Neural cell (in vitro differentiated cells): ENCODE measurements around the gene IGF2BP3. TPM values are rescaled to one million over a fixed set of nuclear protein-coding genes. Genes with fewer than 3 reads are reported as not detected.

Experiments
- H2AFZ ChIP-seq: fragments of 200-600, 300-800 bp; sonication (generic), shearing (Covaris generic); 2 replicates; pipeline ENCODE4 v1.6.0; 2014; ENCODE audit warnings: low read depth, mild to moderate bottlenecking, antibody characterized with exemption, low read length, moderate library complexity
- H3F3A ChIP-seq: fragments of 200-600 bp; shearing (Covaris generic); 2 replicates; pipeline ENCODE4 v1.6.1; 2016; ENCODE audit warnings: mild to moderate bottlenecking, moderate library complexity, mixed read lengths, antibody characterized with exemption, low read length; ENCODE audit not compliant: insufficient read depth, poor library complexity, severe bottlenecking
- H3K27ac ChIP-seq: fragments of 200-600, 300-800 bp; sonication (generic), shearing (Covaris generic); 2 replicates; pipeline ENCODE4 v1.5.1; 2014; ENCODE audit warnings: mild to moderate bottlenecking, low read length, moderate library complexity
- H3K27me3 ChIP-seq: fragments of 300-800, 200-600 bp; sonication (generic), shearing (Covaris generic); 2 replicates; pipeline ENCODE4 v1.6.0; 2014; ENCODE audit warnings: mild to moderate bottlenecking, low read depth, low read length, moderate library complexity; ENCODE audit not compliant: insufficient read depth
- H3K36me3 ChIP-seq: fragments of 300-800, 200-600 bp; sonication (generic), shearing (Covaris generic); 2 replicates; pipeline ENCODE4 v1.5.1; 2014; ENCODE audit warnings: mild to moderate bottlenecking, antibody characterized with exemption, low read length, moderate library complexity; ENCODE audit not compliant: insufficient read depth
- H3K4me2 ChIP-seq: fragments of 300-800, 200-600 bp; sonication (generic), shearing (Covaris generic); 2 replicates; pipeline ENCODE4 v1.6.0; 2014; ENCODE audit warnings: mild to moderate bottlenecking, low read length
- H3K4me3 ChIP-seq: fragments of 300-800, 200-600 bp; sonication (generic), shearing (Covaris generic); 2 replicates; pipeline ENCODE4 v1.5.1; 2014; ENCODE audit warnings: mild to moderate bottlenecking, low read length, moderate library complexity
- H3K79me2 ChIP-seq: fragments of 200-600 bp; shearing (Covaris generic); replicated peaks from 2 replicates; pipeline ENCODE4 v1.6.0; 2014; ENCODE audit warnings: mild to moderate bottlenecking, low read length, moderate library complexity; ENCODE audit not compliant: insufficient read depth
- H3K9ac ChIP-seq: fragments of 300-800, 200-600 bp; sonication (generic), shearing (Covaris generic); 2 replicates; pipeline ENCODE4 v1.6.1; 2016; ENCODE audit warnings: mild to moderate bottlenecking, low read length, mixed read lengths
- H3K9me2 ChIP-seq: fragments of 200-600 bp; shearing (Covaris generic); 2 replicates; pipeline ENCODE4 v1.6.1; 2016; ENCODE audit warnings: mild to moderate bottlenecking, low read length, mixed read lengths; ENCODE audit not compliant: insufficient read depth
- H3K9me3 ChIP-seq: fragments of 200-600, 300-800 bp; sonication (generic), shearing (Covaris generic); 2 replicates; pipeline ENCODE4 v1.6.1; 2016; ENCODE audit warnings: mild to moderate bottlenecking, mixed run types, low read length, moderate library complexity, mixed read lengths
- H4K20me1 ChIP-seq: fragments of 200-600 bp; shearing (Covaris generic); 2 replicates; pipeline ENCODE4 v1.6.1; 2016; ENCODE audit warnings: mild to moderate bottlenecking, mixed run types; ENCODE audit not compliant: insufficient read depth
- EP300 ChIP-seq: fragments of 450-650 bp; conservative IDR thresholded peaks from 2 replicates; pipeline ENCODE4 v1.6.1; 2014; ENCODE audit warnings: antibody characterized with exemption, mild to moderate bottlenecking, moderate library complexity; ENCODE audit not compliant: poor library complexity, severe bottlenecking
- EZH2 ChIP-seq: fragments of 200-600, 300-800 bp; shearing (Covaris generic), sonication (generic); IDR thresholded peaks from 2 replicates; pipeline ENCODE4 v1.6.1; 2014; ENCODE audit warnings: antibody characterized with exemption, low read length, borderline replicate concordance, mild to moderate bottlenecking; ENCODE audit not compliant: insufficient read depth, poor library complexity, severe bottlenecking
- MXI1 ChIP-seq: fragments of 450-650 bp; conservative IDR thresholded peaks from 2 replicates; pipeline ENCODE4 v1.6.1; 2014; ENCODE audit warnings: antibody characterized with exemption, mild to moderate bottlenecking; ENCODE audit not compliant: poor library complexity, severe bottlenecking
- POLR2AphosphoS5 ChIP-seq: IDR thresholded peaks from 2 replicates; pipeline ENCODE4 v1.6.1; 2012
- RAD21 ChIP-seq: fragments of 450-650 bp; conservative IDR thresholded peaks from 2 replicates; pipeline ENCODE4 v1.6.1; 2014; ENCODE audit warnings: antibody characterized with exemption, mild to moderate bottlenecking, moderate library complexity
- SMC3 ChIP-seq: fragments of 450-650 bp; conservative IDR thresholded peaks from 2 replicates; pipeline ENCODE4 v1.6.1; 2014; ENCODE audit warnings: antibody characterized with exemption, mild to moderate bottlenecking, moderate library complexity; ENCODE audit not compliant: poor library complexity
- TAF1 ChIP-seq: IDR thresholded peaks from 2 replicates; pipeline ENCODE4 v1.6.1; 2012; ENCODE audit warnings: low read depth
- polyA plus RNA-seq: library from polyadenylated mRNA; depleted of rRNA; stranded (reverse); fragments of >200 nt; gene quantifications from 2 replicates; pipeline ENCODE4 v1.2.3, GENCODE V29; 2014
- TF ChIP-seq, protein P1 (sequence below): IDR thresholded peaks from 2 replicates; pipeline ENCODE4 v1.6.1; 2012; ENCODE audit warnings: borderline replicate concordance
- TF ChIP-seq, protein P2 (sequence below): fragments of 450-650 bp; IDR thresholded peaks from 2 replicates; pipeline ENCODE4 v1.5.1; 2014; ENCODE audit warnings: antibody characterized with exemption, mild to moderate bottlenecking, moderate library complexity; ENCODE audit not compliant: poor library complexity, severe bottlenecking

IGF2BP3 gene
- polyA plus RNA-seq, 1 donor from 2014 or later, result 29.6 TPM

DNA sequence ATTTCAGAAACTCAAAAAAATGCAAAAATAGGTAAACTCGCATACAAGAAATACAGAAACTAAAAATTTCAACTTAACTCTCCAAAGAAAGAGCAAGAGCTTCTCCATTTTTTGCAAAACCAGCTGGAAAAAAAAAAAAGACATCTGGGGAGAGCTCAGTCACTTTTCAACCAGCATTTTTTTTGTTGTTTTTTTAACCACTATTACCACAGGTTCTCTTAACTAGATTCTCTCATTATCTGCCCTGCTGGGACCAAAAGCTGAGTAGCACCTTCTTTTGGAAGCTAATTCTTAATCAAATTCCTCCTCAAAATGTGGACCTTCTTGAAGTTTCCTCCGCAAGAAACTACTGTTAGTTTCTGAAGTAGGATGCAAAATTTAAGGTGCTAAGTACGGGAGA is 14.2 kb downstream of the IGF2BP3 start:
- H3K9me2 ChIP-seq, result no peaks in the 10 kb centered on the region
- no peaks in the 10 kb centered on the region for H3K9me3 ChIP-seq
- H2AFZ ChIP-seq, result no peak overlapping the region
- no peak overlapping the region for H3K27ac ChIP-seq
- H3K9ac ChIP-seq, result no peak overlapping the region
- H3K79me2 ChIP-seq, result peaks cover 94% of the 10 kb centered on the region
- TF ChIP-seq, protein P1, sequence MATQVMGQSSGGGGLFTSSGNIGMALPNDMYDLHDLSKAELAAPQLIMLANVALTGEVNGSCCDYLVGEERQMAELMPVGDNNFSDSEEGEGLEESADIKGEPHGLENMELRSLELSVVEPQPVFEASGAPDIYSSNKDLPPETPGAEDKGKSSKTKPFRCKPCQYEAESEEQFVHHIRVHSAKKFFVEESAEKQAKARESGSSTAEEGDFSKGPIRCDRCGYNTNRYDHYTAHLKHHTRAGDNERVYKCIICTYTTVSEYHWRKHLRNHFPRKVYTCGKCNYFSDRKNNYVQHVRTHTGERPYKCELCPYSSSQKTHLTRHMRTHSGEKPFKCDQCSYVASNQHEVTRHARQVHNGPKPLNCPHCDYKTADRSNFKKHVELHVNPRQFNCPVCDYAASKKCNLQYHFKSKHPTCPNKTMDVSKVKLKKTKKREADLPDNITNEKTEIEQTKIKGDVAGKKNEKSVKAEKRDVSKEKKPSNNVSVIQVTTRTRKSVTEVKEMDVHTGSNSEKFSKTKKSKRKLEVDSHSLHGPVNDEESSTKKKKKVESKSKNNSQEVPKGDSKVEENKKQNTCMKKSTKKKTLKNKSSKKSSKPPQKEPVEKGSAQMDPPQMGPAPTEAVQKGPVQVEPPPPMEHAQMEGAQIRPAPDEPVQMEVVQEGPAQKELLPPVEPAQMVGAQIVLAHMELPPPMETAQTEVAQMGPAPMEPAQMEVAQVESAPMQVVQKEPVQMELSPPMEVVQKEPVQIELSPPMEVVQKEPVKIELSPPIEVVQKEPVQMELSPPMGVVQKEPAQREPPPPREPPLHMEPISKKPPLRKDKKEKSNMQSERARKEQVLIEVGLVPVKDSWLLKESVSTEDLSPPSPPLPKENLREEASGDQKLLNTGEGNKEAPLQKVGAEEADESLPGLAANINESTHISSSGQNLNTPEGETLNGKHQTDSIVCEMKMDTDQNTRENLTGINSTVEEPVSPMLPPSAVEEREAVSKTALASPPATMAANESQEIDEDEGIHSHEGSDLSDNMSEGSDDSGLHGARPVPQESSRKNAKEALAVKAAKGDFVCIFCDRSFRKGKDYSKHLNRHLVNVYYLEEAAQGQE, result no peak
- TF ChIP-seq EZH2, result no peak
- H3K36me3 ChIP-seq, result no peaks in the 10 kb centered on the region
- H3K4me3 ChIP-seq, result no peak overlapping the region
- H3F3A ChIP-seq, result no peaks in the 10 kb centered on the region
- H4K20me1 ChIP-seq, result no peaks in the 10 kb centered on the region
- H3K27me3 ChIP-seq, result no peaks in the 10 kb centered on the region
- H3K4me2 ChIP-seq, result no peak overlapping the region

DNA sequence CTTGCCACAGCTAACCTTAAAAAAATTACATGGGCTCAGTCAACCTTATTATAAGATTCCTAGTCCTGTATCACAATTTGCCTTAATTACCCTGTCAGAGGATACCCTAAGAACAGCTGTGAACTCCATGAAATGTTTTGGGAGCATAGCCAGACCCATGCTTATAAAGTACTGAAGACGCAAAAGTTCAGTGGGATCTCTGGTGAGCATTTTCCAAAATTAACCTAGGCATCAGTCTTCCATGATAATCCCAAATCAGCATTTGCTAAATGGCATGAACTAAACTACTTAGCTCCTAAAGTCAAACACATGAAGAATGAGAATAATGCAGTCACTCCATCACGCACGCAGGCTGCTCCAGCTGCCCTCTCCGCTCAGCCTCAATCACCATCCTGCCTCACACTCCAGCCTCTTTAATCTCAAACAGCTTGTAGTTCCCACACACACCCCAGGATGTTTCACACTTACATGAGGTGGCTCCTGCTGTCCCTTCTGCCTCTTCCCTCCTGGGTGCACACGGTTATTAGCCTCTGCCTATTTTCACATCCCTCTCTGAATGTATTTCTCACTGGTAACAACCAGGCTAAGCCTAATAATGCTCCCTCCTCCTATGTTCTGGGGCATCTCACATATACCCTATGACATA is 15.3 kb downstream of the IGF2BP3 start:
- Histone ChIP-seq H4K20me1 (no peaks in the 10 kb centered on the region), H3K4me2 (no peak overlapping the region), H3K36me3 (no peaks in the 10 kb centered on the region), H3K9me2 (no peaks in the 10 kb centered on the region), H2AFZ (no peak overlapping the region), H3K4me3 (no peak overlapping the region), H3K27ac (no peak overlapping the region), H3K79me2 (peaks cover 93% of the 10 kb centered on the region), H3K9me3 (no peaks in the 10 kb centered on the region), H3F3A (no peaks in the 10 kb centered on the region), H3K27me3 (no peaks in the 10 kb centered on the region), H3K9ac (no peak overlapping the region)
- TF ChIP-seq, protein P1, result no peak
- no peak for TF ChIP-seq EP300
- TF ChIP-seq SMC3, result no peak
- TF ChIP-seq EZH2, result no peak
- TF ChIP-seq, protein P2, sequence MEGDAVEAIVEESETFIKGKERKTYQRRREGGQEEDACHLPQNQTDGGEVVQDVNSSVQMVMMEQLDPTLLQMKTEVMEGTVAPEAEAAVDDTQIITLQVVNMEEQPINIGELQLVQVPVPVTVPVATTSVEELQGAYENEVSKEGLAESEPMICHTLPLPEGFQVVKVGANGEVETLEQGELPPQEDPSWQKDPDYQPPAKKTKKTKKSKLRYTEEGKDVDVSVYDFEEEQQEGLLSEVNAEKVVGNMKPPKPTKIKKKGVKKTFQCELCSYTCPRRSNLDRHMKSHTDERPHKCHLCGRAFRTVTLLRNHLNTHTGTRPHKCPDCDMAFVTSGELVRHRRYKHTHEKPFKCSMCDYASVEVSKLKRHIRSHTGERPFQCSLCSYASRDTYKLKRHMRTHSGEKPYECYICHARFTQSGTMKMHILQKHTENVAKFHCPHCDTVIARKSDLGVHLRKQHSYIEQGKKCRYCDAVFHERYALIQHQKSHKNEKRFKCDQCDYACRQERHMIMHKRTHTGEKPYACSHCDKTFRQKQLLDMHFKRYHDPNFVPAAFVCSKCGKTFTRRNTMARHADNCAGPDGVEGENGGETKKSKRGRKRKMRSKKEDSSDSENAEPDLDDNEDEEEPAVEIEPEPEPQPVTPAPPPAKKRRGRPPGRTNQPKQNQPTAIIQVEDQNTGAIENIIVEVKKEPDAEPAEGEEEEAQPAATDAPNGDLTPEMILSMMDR, result no peak
- TF ChIP-seq RAD21, result no peak
- TF ChIP-seq MXI1, result no peak
- TF ChIP-seq TAF1, result no peak
- no peak for TF ChIP-seq POLR2AphosphoS5
